NCI-H1105 treated with DMSO at 0.1 percent for 48 hours (cell line): Measurements from ENCODE around the gene ZNF513.
"Not testable (repeated sequence)": the region's sequence is repeated elsewhere in the genome, so short reads cannot be mapped to it uniquely, and the experiment has no call there.

Experiments
- DNase-seq: peaks from one replicate; lab custom pipeline; 2025; lab: John Stamatoyannopoulos, UW

ZNF513 gene

GRCh38 chr2:27380626-27381545, at the start of gene ZNF513:
ZNF513 (minus strand) TSS chr2:27380734; CDS start chr2:27380526, 208 bp downstream.
- DNase-seq = peak; percentile 95

GRCh38 chr2:27428978-27429541, 48.5 kb upstream of the ZNF513 start:
- DNase-seq = peak; percentile 59

GRCh38 chr2:27428213-27428977, 47.9 kb upstream of the ZNF513 start, which contains the start of gene NRBP1:
NRBP1 (plus strand) TSS chr2:27428631; CDS start chr2:27433274, 4,643 bp downstream.
- DNase-seq = peak; percentile 81

- no peak for DNase-seq
Measured at GRCh38 chr2:27427863-27428212, 47.3 kb upstream of the ZNF513 start.

DNA sequence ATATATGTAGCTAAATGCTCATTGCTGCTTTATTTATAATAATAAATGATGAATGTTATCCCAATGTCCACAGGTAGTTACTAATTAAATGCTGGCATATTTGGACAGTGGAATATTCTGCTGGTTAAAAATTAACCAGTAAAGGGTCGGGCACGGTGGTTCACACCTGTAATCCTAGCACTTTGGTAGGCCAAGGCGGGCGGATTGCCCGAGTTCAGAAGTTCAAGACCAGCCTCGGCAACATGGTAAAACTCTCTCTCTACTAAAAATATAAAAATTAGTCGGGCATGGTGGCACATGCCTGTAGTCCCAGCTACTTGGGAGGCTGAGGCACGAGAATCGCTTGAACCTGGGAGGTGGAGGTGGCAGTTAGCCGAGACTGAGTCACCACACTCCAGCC, 44.5 kb upstream of the ZNF513 start:
- DNase-seq = not testable (repeated sequence)

DNA sequence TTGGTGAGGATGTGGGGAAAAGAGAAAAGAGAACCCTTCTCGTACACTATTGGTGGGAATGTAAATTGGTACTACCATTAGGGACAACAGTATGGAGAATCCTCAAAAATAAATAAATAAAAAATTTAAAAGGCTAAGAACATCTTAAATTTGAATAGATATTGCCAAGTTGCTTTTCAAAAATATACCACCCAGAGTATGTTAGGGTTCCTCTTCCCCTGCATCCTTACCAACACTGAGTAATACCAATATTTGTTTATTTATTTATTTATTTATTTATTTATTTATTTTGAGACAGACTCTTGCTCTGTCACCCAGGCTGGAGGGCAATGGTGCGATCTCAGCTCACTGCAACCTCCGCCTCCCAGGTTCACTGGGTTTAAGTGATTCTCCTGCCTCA, 42.4 kb upstream of the ZNF513 start:
- no peak for DNase-seq

DNA sequence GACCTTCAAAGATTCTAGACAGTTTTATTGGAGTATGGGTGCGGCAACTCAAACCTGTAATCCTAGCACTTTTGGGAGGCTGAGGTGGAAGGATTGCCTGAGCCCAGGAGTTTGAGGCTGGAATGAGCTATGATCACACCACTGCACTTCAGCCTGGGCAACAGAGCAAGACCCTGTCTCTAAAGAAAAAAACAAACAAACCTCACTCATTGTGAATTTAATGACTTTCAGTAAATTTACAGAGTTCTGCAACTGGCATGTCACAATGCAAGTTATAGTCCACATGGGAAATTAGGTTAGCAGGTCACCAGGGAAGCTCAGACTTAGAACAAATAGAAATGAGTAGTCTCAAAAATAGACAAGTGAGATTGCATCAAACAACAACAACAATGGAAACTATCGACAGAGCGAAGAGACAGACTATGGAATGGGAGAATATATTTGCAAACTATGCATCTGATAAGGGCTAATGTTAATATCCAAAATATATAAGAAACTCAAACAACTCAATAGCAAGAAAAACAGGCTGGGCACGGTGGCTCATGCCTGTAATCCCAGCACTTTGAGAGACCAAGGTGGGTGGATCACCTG, 41.2 kb upstream of the ZNF513 start:
- no peak for DNase-seq

DNA sequence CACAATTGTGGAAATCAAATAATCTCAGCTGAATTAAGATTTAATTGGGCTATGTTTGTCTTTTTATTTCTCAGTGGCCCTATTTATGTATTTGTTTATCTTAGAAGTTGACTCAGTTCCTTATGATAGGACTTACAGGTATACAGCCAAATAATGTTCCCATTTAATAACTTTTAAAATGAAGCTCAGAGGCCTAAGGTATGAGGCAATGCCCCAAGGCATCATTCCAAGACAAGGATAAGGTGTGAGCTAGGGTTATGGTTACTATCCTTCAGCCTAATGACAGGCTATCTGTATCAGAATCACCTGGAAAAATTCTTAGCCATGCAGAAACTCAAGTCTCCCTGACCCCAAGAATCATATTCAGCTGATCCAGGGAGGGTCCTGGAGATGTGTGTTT, 40.5 kb upstream of the ZNF513 start:
- DNase-seq = no peak

GRCh38 chr2:27416151-27416550, 35.6 kb upstream of the ZNF513 start:
- no peak for DNase-seq

- DNase-seq = no peak
Measured at GRCh38 chr2:27412419-27413152, 32.1 kb upstream of the ZNF513 start.

- peak; percentile 88 for DNase-seq
Measured at GRCh38 chr2:27409321-27410073, 29.0 kb upstream of the ZNF513 start, which contains the start of gene PPM1G. PPM1G (minus strand) TSS chr2:27409591; CDS start chr2:27409422, 169 bp downstream.

DNA sequence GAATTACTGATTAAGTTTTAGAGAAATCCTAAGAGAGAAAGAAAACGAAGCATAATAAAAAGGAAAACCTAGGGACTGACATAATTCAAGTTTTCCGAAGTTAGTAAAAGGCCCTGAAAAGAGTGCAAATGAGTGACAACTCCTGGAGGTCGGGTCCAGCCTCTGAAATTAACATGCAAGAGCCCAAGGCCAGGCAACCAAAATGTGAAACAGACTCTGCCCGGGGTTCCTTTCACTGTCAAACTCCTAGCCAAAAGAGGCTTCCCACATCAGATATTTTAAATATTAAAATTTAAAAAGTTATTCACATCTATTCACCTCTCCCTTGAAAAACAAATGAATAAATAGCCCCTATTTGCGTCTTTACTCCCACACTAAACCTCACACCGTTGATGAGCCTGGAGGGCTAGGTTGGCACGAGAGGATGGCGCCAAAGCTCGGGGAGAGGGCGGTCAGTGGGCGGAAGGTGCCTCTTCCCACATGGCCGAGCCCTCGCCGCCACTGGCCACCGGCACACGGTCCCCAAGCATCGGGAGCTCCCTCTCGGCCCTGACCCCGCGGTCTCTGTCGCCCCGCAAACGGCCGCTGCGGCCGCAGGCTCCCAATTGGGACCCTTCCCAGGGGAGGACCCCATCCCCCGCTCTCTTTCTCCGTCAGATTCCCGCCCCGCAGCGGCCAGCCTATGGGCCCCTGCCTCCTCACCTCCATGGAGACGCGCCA, 28.2 kb upstream of the ZNF513 start:
- no peak for DNase-seq

- DNase-seq = peak; percentile 73
Measured at GRCh38 chr2:27407798-27408491, 27.4 kb upstream of the ZNF513 start.

- no peak for DNase-seq
Measured at GRCh38 chr2:27400348-27401135, 20.0 kb upstream of the ZNF513 start.

GRCh38 chr2:27398962-27399361, 18.4 kb upstream of the ZNF513 start:
- no peak for DNase-seq

GRCh38 chr2:27393225-27393624, 12.7 kb upstream of the ZNF513 start:
- no peak for DNase-seq

DNA sequence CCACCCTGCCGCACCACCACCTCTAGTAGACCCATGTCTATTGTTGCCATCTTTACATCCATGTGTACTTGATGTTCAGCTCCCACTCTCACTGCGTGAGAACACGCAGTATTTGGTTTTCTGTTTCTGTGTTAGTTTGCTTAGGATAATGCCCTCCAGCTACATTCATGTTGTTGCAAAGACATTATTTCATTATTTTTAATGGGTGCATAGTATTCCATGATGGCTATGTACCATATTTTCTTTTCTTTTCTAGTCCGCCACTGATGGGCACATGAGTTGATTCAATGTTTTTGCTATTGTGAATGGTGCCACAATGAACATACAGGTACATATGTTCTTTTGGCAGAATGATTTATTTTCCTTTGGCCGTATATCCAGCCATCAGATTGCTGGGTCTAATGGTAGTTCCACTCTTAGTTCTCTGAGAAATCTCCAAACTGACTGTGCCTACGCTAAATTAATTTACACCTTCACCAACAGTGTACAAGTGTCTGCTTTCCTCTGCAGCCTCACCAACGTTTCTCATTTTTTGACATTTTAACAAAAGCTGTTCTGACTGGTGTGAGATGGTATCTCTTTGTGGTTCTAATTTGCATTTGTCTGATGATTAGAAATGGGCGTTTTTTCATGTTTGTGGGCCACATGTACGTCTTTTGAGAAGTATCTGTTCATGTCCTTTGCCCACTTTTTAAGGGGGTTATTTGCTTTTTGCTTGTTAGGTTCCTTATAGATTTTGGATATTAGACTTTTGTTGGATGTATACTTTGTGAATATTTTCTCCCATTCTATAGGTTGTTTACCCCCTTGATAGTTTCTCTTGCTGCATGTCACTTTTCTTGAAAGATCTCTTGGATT, 10.5 kb upstream of the ZNF513 start:
- DNase-seq = no peak
